Left kidney (tissue), 8 donors: ENCODE results near the gene KIF2A. TPM values are rescaled to one million over a fixed set of nuclear protein-coding genes. Genes with fewer than 3 reads are reported as not detected.

Experiments
- DNase-seq: peaks from one replicate; pipeline ENCODE4 v3.0.0-alpha.2; 2013
- long read RNA-seq, 8 donors: transcript quantifications; one replicate each; lab custom pipeline, GENCODE V29; 2026
- polyA plus RNA-seq: library from polyadenylated mRNA; unstranded; fragments of 120-200 nt; gene quantifications from one replicate; pipeline ENCODE4 v1.2.1, GENCODE V29; 2013; ENCODE audit not compliant: insufficient read length

Gene KIF2A
- polyA plus RNA-seq, result 69.6 TPM
- long read RNA-seq, donor 1, partial matches to known transcripts, result 0 of 4 reads
- long read RNA-seq, donor 1, other reads (novel, unspliced or antisense), result 0 of 4 reads
- long read RNA-seq, donor 2, transcript KIF2A-202 (20 exons, 2,539 nt), result major isoform, 5 of 17 reads
- long read RNA-seq, donor 2, partial matches to known transcripts, result 11 of 17 reads
- long read RNA-seq, donor 2, other reads (novel, unspliced or antisense), result 0 of 17 reads
- long read RNA-seq, donor 3, partial matches to known transcripts, result 0 of 1 reads
- long read RNA-seq, donor 3, other reads (novel, unspliced or antisense), result 0 of 1 reads
- long read RNA-seq, donor 4, partial matches to known transcripts, result 0 of 1 reads
- long read RNA-seq, donor 4, other reads (novel, unspliced or antisense), result 0 of 1 reads
- long read RNA-seq, donor 5, partial matches to known transcripts, result 21 of 49 reads
- long read RNA-seq, donor 5, other reads (novel, unspliced or antisense), result 26 of 49 reads
- long read RNA-seq, donor 6, partial matches to known transcripts, result 21 of 25 reads
- long read RNA-seq, donor 6, other reads (novel, unspliced or antisense), result 0 of 25 reads
- long read RNA-seq, donor 7, partial matches to known transcripts, result 12 of 32 reads
- long read RNA-seq, donor 7, other reads (novel, unspliced or antisense), result 14 of 32 reads
- long read RNA-seq, donor 8, partial matches to known transcripts, result 0 of 3 reads
- long read RNA-seq, donor 8, other reads (novel, unspliced or antisense), result 0 of 3 reads

DNA sequence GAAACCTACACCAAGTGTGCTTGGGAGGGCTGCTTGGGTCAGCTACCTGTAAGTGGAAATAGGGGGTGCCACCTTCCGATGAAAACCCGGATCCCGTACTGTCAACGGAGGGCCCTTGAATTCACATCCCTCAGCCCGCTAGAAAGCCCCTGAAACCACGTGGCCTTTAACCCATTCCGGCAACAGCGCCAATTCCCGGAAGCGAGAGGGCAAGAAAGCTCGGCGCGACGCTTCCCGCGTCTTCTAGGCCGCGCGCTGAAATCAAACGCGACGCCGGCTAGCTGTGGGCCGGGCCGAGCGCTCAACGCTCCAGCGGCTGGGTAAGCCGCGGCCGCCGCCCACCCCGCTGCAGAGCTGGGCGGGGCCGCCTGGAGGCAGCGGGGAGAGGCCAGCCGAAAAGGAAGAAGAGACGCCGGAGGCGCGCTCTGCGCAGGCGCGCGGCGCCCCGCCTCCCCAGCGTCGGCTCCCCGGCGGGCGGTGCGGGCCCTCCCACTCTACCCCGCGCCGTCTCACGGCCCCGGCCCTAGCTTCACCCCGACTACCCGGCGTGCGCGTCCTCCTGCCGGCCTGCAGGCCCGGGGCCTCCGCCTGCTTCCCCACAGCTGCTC lies at the start of gene KIF2A:
KIF2A (plus strand) TSS at position 492 of the 608 bp plus-strand sequence. CDS start 267 bp downstream, outside the sequence.
- DNase-seq, result peak; percentile 91

DNA sequence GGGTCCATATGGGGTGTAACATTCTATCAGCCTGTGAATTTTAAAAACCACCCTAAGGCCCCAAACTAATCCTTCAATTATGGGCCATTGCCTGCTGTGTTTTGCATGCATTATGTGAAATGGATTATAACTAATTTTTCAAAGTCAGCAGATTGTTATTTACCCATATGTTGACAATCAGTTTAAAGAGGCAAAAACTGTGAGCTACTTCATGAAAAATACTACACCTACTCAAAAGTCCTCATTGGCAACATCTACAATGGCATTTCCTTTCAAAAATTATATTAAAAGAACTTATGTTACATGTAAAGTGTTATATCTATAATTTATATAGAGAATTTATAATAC lies 49.0 kb upstream of the KIF2A start:
- no peak for DNase-seq

DNA sequence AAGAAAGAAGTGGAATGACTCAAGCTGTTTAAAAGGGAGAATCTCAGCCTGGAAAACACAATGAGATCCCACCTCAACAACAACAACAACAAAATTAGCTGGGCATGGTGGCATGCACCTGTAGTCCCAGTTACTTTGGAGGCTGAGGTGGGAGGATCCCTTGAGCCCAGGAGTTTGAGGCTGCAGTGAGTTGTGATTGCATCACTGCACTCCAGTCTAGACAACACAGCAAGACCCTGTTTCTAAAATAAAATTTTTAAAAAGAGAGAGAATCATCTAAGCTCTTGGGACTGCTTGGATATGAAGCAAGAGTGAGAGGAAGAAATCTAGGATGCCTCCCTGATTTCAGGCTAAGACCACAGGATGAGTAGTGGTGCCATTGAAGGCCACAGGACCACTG lies 47.4 kb upstream of the KIF2A start:
- no peak for DNase-seq

DNA sequence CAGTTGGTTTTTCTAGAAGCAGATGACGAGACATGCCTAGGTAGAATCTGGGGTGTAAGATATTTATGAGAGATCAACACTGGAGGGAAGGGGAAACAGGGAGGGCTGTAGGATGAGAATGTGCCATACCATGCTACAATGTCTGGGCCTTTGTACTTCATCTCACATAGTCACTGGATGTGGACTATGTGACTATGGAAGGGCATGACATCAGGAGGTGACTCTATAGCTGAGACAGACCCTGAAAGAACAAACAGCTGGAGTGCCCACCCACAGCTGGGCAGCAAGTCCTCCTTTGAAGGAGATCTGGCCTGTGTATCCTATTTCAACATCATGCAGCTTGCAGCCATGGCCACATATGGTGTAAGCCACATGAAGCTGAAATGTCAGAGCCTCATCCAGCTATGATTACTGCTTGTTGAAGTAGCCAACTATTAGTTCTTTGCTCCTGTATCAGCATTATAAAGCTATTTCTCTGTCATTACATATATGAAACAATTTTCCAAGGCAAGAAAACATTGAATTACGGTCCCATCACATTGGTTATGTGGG lies 46.2 kb upstream of the KIF2A start:
- no peak for DNase-seq

DNA sequence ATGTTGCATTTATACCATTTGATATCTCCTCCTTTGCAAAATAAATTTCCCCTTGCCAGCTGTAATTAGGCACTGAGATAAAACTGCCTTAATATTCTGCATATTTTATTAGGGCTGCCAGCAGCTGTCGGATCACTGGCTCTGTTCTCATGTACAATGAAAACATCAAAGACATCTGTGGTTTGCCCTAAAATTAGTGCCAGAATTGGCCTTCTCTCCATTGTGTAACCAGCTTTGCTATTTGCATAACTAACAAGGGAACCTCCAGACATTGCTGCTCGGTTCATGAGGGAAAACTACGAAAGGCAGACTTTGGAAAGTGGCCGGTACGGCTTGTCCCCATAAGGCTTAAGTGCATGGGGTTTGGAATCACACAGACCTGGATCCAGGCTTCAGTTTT lies 45.5 kb upstream of the KIF2A start:
- no peak for DNase-seq

DNA sequence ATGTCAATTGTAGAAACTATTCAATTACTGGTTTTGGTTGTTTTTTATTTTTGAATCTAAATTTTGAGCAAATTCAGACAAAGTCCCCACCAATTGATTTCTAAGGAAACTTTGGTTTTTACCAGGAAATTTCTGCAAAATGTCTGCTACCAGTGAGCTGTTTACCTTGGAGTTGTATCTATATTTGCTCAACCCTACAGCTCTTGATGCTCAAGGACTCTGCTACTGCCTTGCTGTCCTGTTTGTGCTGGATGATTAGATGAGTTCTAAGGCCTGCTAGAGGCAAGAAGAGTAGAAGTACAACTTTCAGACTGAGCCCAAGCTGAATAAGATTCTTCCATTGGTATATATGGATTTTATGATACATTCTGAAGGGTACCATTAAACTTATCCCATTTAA lies 42.6 kb upstream of the KIF2A start:
- DNase-seq, result no peak

DNA sequence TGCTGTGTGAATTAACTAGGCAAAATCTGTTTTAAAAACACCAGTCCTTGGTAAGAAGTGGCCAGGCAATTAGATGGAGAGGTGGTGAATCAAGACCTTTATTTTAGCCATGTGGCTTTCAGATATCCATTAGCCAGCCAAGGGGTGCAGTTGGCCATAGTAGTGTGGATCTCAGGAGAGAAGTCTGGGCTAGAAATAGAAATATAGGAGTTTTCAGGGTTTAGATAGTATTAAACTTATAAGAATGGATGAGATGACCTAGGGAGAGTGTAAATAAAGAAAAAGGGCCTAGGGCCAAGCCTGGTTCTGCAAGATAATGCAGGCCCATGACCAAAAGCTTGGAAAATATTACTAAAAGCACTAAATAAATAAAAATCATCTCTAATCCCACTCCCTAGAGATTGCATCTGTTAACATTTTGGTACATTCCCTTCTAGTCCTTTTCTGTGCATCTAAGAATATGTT lies 40.3 kb upstream of the KIF2A start:
- DNase-seq, result no peak

DNA sequence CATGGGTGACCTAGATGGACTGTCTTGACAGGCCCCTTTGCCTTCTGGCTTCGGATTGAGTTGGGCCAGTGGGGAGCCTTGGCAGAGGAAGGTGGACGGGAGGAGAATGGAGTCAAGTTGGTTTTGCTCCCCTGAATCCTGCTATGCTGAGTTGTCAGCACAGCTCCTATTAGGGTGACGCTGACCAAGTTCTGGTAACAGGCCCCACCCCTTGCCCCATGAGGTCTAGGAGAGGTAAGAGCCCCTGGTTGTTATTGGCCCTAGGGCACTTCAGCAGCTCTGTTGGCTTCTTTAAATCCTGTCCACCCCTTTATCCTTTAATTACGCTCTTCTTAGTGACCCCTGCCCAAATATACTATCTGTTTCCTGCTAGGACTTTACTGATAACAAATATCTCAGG lies 39.4 kb upstream of the KIF2A start:
- DNase-seq, result no peak

DNA sequence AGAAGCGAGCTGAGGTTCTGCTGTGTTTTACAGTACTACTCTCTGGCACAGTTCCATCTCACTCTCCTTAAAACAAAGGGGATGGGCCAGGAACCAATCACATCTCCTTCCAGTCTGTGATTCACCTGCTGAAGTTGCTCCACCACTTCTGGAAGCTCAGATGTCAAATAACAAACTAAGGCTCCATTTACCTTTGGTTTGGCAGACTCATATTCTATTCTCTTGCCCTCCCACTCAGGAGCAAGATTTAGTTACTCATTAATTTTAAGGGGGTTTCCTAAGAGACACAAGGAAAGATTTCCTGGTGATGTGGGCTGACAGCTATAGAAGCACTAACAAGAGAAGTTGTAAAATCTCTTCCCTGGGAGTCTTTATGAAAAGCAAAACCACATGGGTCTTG lies 37.8 kb upstream of the KIF2A start:
- peak; percentile 73 for DNase-seq

DNA sequence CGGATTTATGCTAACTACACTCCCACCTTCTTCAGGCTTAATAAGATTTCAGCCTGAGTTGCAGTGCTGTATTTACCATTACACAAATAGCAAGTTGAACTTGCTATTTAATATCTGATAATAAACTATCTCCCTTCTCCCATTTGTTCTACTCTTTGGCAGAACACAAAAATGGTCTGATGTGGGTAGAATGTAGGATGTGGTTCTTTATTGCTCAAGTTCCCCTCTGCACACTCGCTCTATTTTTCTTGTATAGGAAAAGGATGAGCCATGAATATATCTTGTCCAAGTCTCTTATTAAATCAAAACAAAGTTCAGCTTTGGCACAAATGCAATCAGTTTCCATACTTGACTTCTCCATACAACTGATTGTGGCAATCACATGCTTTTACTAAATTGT lies 37.2 kb upstream of the KIF2A start:
- no peak for DNase-seq

DNA sequence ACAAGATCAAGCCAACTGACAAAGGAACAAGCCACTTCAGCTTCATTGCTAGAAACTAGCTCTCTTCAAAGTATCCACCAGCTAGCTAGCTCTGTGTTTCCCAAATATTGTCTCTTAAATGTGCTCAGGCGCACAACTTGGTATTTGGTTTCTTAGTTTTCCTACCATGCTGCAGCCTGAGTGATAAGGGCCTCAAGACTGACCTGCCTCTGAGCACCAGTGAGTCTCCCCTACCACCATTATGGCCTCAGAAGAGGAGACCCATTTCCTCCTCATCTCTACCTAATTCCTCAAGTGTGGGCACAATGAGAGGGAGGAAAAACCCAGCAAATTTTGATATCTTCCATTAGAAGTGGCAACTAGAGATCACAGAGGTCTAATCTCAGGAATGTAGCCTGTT lies 34.6 kb upstream of the KIF2A start:
- DNase-seq, result no peak

DNA sequence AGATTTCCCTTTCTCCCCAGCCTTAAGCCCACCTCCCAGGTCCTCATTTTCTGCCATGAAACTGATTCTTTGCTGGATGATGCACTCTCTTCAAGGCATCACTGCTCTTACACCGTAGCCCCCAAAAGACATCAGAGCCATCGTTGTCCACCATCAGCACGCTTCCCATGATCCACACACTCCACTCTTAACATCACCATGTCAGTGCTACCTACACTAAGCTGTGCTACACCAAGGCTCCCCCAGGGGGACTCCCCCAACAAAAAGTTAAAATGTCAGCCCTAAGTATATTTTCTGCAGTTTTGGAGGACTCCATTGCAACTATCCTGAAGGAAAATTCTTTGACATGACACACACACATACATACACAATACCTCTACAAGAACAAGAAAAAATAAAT lies 34.1 kb upstream of the KIF2A start:
- no peak for DNase-seq

DNA sequence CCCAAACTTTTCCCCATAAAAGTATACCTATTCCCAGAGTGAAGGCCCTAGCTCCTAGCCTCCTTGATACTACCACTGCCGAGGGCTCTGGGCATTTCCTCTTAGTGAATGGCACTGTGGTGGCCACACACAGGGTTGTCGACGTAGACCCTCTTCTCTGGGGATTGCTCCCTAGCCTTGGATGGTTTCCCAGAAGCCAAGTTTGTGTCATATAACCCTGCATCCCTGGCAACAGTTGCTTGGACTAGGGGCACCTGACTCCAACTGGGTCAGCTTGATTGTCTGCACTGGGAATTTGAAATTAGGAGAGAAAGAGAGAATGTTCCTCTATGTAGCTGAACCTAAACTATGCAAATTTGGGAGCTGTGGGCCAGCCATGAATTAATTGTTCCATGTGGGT lies 32.3 kb upstream of the KIF2A start:
- no peak for DNase-seq

DNA sequence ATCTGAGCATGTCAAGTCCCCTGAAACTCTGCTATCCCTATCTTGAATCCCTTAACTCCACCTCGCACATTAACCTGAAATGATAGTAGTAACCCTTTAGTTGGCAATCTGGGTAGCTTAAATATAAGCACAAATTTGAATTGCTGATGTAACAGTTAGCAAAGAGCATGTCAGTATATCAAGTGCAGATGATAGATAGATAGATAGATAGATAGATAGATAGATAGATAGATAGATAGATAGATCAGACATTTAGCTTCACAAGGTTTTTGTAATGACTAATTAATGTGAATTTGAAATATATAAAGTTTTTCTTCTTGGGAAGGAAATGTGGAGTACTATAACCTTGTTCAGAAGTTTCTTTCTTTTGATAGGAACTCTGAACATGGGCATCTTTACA lies 30.4 kb upstream of the KIF2A start:
- DNase-seq, result no peak

DNA sequence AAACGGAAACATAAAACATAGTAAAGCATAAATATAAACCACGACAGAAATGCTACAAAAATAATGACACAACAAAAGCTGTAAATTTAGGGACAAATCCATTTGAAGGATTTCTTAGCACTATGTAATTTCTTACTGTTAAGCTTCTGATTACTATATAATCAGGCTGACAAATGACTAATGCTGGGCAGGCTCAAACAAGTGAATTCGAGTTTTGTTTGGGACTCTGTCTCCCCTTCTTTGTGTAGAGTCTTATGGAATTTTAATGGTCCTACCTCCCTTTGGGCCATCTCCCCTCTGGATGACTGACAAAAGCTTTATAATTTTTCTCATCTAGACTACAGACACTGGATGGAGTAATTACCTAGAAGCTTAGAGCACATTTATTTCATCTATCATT lies 24.6 kb upstream of the KIF2A start:
- DNase-seq, result no peak

DNA sequence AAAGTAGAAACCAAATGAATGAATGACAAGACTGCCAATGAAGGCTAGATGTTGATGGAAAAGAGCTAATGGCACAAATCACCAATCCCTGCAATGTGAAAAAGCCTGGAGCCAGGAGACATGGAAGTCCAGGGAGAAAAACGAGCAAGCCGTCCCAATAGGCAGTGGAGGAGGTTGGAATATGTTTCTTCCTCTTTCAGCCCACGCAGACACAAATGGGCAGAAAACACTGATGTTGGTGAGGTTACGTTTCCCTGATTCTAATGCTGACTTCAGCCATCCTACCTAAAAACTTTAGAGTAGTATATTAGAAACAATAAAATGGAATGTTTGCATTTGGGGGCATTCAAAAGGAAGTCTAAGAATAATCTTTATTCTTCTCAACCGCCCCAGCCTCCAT lies 23.9 kb upstream of the KIF2A start:
- no peak for DNase-seq

DNA sequence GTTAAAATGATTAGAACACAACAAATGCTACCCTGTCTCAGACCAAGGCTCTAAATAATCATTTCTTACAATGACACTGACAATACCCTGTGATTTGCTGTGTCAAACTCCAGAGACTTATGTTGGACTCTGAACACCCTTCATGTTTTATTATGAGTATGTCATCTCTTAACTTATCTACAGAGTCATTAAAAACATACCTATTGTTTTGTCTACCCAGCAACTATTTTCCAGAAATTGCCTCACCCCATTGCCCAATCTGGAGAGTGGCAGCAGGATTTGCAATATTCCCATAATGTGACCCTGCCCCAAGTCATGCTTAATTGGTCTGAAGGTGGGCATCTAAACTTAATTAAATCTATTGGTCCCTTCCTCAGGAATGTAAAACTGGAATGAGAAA lies 23.0 kb upstream of the KIF2A start:
- no peak for DNase-seq

DNA sequence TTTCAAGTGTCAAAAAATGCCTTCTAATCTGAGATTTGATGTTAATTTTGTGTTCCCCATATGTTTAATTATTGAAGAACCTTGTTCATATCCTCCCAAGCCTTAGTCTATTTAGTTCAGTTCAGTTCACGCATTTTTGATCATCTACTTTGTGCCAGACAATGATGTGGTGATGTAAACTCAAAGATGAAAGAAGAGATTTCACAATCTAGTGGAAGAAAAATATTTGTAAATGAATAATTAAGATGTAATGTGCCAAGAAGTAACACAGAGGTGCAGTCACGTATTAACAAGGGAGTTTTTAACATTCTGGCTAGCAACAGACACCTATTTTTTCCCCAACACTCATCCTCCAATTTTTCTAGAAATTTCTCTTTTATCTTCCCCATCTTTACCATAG lies 22.1 kb upstream of the KIF2A start:
- DNase-seq, result no peak

DNA sequence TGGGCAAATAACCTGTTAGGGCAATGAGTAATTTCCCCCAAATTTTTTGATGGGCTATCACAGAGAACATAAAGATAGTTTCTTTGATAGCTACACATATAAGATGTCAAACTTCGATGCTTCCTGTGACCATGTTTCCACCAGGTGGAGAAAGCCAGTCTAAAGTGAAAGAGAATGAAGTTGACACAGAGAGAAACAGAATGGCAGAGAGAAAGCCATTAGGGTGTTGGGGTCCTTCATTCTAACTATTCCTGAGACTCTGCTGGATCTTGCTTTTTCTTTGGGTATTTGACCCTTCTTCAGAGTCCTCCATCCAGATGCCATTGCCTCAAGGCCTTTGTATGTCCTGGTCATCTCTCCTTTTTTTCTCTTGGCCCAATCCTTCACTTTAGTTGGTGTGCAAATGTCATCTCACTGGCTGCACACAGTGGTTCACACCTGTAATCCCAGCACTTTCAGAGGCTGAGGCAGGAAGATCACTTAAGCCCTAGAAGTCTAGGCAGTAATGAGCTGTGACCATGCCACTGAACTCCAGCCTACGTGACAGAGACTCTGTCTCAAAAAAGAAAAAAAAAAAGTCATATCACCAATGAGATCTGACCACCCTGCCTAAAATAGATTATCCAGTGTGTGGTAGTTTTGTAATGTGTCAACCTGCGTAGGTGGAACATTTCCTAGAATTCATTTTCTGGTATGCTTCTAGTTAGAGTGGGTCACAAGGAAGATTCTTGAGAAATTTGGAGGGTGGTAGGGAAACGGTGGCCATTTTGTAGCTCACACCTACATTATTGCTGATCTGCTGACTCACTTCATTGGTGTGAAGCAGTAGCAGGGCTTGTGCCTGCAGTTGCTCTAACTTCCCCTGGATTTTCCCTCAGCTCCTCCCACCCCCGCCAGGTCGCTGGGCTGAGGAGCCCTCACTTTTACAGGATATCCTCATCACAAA lies 20.8 kb upstream of the KIF2A start:
- DNase-seq, result no peak

DNA sequence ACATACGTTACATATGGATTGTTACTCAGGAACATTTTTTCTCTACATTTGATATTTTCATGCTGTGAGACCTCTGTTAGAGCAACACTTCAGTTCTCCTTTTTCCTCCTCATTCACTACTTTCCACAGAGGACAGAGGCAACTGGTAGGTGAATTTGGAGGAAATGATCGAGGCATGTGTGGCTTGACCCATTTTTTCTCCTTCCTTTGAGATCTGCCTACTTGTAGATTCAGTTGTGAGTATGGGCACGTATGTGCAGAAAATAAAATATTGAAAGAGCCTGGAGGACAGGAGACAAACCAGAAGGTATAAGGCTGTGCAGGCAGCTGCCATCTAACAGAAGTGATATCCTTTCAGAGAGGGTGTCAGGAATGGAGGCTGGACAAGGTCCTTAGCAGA lies 19.2 kb upstream of the KIF2A start:
- DNase-seq, result no peak

DNA sequence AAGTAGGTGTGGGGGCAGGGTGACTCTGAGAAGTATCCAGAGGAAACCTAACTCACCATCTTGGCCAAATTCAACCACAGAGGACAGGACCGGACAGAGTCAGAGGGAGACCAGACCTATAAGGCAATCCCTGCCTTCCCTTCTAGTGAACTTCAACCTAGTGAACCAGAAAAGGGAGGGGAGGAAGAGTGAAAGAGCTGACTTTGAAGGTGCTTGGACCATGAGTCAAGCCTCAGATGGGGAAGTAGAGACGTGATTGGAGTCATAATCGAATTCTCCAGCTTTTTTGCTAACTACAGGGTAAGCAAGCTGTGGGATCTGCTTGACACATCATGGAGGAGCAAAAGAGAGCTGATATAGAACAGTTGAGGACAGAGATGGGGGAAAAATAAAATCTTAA lies 18.8 kb upstream of the KIF2A start:
- DNase-seq, result no peak

DNA sequence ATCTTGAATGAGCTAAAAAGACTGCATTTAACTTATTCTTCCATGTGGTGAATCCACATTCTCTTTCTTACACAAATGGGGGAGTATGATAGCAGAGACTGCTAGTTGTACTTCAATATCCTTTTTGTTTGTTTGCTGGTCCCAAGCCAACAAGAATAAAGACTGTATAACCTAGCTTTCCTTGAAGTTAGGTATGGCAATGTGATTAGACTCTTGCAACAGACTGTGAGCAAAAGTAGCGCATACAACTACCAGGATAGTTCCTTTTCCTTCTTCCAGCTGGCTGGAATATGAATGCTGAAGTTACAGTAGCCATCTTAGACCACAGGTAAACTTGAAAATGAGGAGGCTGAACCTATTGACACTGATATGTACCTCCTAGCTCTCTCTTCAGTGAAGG lies 17.9 kb upstream of the KIF2A start:
- DNase-seq, result no peak
